Fibroblast of pulmonary artery (primary cell): Measurements from ENCODE around the gene DNAJC13.

Experiments
- DNase-seq: peaks from one replicate; pipeline ENCODE4 v3.0.0-alpha.2; 2010; ENCODE audit warnings: low read depth
- H3K4me3 ChIP-seq: replicated peaks from 2 replicates; pipeline ENCODE4 v1.5.1; 2011; ENCODE audit warnings: low read depth, mild to moderate bottlenecking, control low read depth, low read length, moderate library complexity
- TF ChIP-seq, protein P1 (sequence below): IDR thresholded peaks from 2 replicates; pipeline ENCODE4 v1.5.1; 2011; ENCODE audit warnings: mild to moderate bottlenecking, control low read depth, low read length, inconsistent platforms; ENCODE audit errors: missing control alignments

DNAJC13 gene

DNA sequence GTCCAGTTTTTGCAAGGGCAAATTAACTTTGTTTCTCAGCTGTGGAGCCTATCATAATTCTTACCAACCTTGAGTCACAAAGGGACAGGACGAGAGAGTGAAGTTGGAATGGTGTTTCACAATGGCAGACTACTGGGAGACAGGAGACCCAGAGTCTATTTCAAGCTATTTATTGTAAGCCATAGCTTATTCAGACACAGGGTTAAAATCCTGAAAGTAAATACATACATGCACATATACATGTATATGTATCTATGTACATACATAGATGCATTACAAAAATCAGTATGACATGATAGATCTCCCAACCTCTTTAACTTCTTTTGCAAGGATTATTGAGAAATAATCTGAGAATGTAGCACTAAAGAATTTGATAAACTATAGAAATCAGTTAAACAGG lies 86.3 kb downstream of the DNAJC13 start:
- no peak overlapping the region for H3K4me3 ChIP-seq
- no peak for DNase-seq
- TF ChIP-seq, protein P1, sequence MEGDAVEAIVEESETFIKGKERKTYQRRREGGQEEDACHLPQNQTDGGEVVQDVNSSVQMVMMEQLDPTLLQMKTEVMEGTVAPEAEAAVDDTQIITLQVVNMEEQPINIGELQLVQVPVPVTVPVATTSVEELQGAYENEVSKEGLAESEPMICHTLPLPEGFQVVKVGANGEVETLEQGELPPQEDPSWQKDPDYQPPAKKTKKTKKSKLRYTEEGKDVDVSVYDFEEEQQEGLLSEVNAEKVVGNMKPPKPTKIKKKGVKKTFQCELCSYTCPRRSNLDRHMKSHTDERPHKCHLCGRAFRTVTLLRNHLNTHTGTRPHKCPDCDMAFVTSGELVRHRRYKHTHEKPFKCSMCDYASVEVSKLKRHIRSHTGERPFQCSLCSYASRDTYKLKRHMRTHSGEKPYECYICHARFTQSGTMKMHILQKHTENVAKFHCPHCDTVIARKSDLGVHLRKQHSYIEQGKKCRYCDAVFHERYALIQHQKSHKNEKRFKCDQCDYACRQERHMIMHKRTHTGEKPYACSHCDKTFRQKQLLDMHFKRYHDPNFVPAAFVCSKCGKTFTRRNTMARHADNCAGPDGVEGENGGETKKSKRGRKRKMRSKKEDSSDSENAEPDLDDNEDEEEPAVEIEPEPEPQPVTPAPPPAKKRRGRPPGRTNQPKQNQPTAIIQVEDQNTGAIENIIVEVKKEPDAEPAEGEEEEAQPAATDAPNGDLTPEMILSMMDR: no peak

DNA sequence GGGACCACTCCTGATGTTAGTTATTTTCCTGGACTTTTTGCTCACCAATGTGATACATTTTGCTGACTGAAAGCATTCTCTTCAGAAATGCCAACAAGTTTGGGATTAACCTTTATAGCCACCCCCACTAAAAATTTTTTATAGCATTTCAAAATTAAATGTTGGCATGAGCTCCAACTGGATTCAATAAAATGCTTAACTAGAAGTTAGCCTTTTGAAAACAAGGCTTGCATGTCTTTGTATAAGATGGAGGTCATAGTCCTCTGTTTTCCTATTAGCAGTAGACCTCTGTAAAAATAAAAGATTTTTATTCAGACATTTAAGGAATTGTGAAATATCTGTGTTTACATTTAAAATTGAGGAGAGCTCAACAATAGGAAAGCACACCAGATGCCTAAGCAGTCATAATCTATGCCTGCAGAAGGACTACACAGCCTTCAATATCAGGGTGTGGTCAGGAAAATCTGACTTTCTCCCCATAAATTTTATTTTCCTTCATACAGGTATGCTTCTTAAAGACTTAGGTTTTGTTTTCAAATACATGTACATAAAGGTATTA lies 87.2 kb downstream of the DNAJC13 start:
- no peak overlapping the region for H3K4me3 ChIP-seq
- no peak for DNase-seq
- TF ChIP-seq, protein P1: no peak

DNA sequence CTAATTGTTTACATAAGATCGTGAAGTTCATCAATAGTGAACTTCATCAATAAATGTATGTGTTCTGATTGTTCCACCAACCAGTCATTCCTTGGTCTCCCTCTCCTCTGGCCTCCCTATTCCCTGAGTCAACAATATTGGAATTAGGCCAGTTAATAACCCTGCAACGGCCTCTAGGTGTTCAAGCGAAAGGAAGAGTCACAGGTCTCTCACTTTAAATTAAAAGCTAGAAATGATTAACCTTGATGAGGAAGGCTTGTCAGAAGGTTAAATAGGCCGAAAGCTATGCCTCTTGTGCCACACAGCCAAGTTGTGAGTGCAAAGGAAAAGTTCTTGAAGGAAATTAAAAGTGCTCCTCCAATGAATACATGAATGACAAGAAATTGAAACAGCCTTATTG lies 90.4 kb downstream of the DNAJC13 start:
- no peak for DNase-seq
- H3K4me3 ChIP-seq: no peak overlapping the region
- TF ChIP-seq, protein P1: no peak

DNA sequence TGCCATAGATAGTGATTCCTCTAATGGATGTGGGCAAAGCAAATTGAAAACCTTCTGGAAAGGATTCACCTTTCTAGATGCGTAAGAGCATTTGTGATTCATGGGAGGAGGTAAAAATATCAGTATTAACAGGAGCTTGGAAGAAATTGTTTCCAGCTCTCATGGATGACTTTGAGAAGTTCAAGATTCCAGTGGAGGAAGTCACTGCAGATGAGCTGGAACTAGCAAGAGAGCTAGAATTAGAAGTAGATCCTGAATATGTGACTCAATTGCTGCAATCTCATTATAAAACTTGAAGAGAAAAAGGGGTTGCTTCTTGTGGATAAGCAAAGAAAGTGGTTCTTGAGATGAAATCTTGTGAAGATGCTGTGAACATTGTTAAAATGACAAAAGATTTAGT lies 91.8 kb downstream of the DNAJC13 start:
- no peak overlapping the region for H3K4me3 ChIP-seq
- TF ChIP-seq, protein P1: no peak
- DNase-seq: no peak

DNA sequence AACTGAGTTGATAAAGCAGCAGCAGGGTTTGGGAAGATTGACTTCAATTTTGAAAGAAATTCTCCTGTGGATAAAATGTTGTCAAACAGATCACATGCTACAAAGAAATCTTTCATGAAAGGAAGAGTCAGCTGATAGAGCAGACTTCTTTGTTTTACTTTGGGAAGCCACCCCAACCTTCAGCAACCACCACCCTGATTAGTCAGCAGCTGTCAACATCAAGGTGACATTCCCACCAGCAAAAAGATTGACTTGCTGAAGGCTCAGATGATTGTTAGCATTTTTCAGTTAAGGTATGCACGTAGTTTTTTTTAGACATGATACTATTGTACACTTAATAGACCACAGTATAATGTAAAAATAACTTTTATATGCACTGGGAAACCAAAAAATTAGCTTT lies 92.2 kb downstream of the DNAJC13 start:
- H3K4me3 ChIP-seq: no peak overlapping the region
- TF ChIP-seq, protein P1: no peak

GRCh38 chr3:132513057-132513456 lies 95.8 kb downstream of the DNAJC13 start:
- no peak overlapping the region for H3K4me3 ChIP-seq
- DNase-seq: no peak
- TF ChIP-seq, protein P1: no peak

More for the DNA sequence above, 92.2 kb downstream of the DNAJC13 start:
- DNase-seq: no peak

DNA sequence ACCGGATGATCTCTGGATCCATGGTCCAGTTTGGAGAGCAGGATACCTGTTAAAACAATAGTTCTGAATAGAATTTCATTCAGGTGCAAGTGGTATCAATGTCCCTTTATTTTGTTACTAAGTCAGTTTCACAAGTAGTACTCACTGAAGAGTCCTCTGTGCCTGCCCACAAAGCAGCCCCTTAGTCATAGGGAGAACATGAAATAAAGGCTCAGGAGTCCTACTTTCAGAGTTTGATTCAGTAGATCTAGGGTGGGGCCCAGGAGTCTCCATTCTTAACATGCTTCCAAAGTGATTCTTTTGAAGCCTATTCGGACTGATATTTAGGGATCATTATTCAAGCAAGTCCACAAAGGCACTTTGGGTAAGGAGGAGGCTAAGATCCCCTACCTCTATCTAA lies 100.0 kb downstream of the DNAJC13 start:
- H3K4me3 ChIP-seq: no peak overlapping the region
- no peak for DNase-seq
- TF ChIP-seq, protein P1: no peak
